OCI-LY7 (cell line): ENCODE data around the gene SOAT2. TPM values are rescaled to one million over a fixed set of nuclear protein-coding genes. Genes with fewer than 3 reads are reported as not detected.

ENCODE experiments used
- BruUV-seq: library from RNA; stranded (reverse); fragments of 400-500 nt; replicated peaks from 2 replicates; lab custom pipeline; 2021; lab: Mats Ljungman, UMichigan
- CTCF ChIA-PET: fragments of 300-600 bp; sonication (Branson Sonifier 250); formaldehyde crosslinking; loops from one replicate; lab custom pipeline; 2022; ENCODE audit warnings: antibody characterized with exemption; ENCODE audit not compliant: unreplicated experiment; lab: Charles Lee
- POLR2A ChIA-PET: fragments of 300-600 bp; sonication (Branson Sonifier 250); formaldehyde crosslinking; loops from one replicate; lab custom pipeline; 2022; ENCODE audit warnings: antibody characterized with exemption; lab: Charles Lee
- DNase-seq: peaks from one replicate; pipeline ENCODE4 v3.0.0-alpha.2; 2015; ENCODE audit warnings: low spot score
- H2AFZ ChIP-seq: fragments of 200-600 bp; sonication (generic), shearing (Covaris generic); 2 replicates; pipeline ENCODE4 v1.6.1; 2014; ENCODE audit warnings: mild to moderate bottlenecking, antibody characterized with exemption, low read length, moderate library complexity
- H3K27ac ChIP-seq: fragments of 200-600 bp; sonication (generic); 2 replicates; pipeline ENCODE4 v1.5.1; 2014; ENCODE audit warnings: mixed run types, low read depth, mild to moderate bottlenecking, moderate library complexity, low read length, inconsistent platforms; ENCODE audit not compliant: poor library complexity, severe bottlenecking
- H3K36me3 ChIP-seq: fragments of 200-600 bp; sonication (generic); 2 replicates; pipeline ENCODE4 v1.6.1; 2014; ENCODE audit warnings: mild to moderate bottlenecking, antibody characterized with exemption, low read length, moderate library complexity, mixed read lengths; ENCODE audit not compliant: insufficient read depth
- H3K4me1 ChIP-seq: fragments of 200-600 bp; sonication (generic); 2 replicates; pipeline ENCODE4 v1.5.1; 2014; ENCODE audit warnings: mild to moderate bottlenecking, low read length; ENCODE audit not compliant: insufficient read depth, poor library complexity, severe bottlenecking
- H3K4me2 ChIP-seq: fragments of 200-600 bp; sonication (generic); 2 replicates; pipeline ENCODE4 v1.6.1; 2014; ENCODE audit warnings: mild to moderate bottlenecking, low read length
- H3K4me3 ChIP-seq: fragments of 200-600 bp; sonication (generic); 2 replicates; pipeline ENCODE4 v1.5.1; 2014; ENCODE audit warnings: mild to moderate bottlenecking, low read depth, low read length; ENCODE audit not compliant: poor library complexity, severe bottlenecking
- H3K79me2 ChIP-seq: fragments of 200-600 bp; sonication (generic); 2 replicates; pipeline ENCODE4 v1.6.1; 2016; ENCODE audit warnings: low read depth, mild to moderate bottlenecking, low read length, moderate library complexity, mixed read lengths; ENCODE audit not compliant: insufficient read depth
- H3K9me2 ChIP-seq: fragments of 200-600 bp; sonication (generic); 2 replicates; pipeline ENCODE4 v1.6.1; 2016; ENCODE audit warnings: mild to moderate bottlenecking, low read length, mixed read lengths; ENCODE audit not compliant: insufficient read depth
- H3K9me3 ChIP-seq: fragments of 200-600 bp; sonication (generic); 2 replicates; pipeline ENCODE4 v1.6.1; 2014; ENCODE audit warnings: mild to moderate bottlenecking, mixed run types, low read length, mixed read lengths
- H4K20me1 ChIP-seq: fragments of 200-600 bp; sonication (generic); 2 replicates; pipeline ENCODE4 v1.6.1; 2014; ENCODE audit warnings: mild to moderate bottlenecking, antibody characterized with exemption, low read length, moderate library complexity, mixed read lengths; ENCODE audit not compliant: insufficient read depth
- EZH2phosphoT487 ChIP-seq: fragments of 200-600 bp; sonication (generic); IDR thresholded peaks from 2 replicates; pipeline ENCODE4 v1.6.1; 2018; ENCODE audit warnings: low read depth, borderline replicate concordance, mild to moderate bottlenecking, mixed run types, antibody characterized with exemption, low read length, moderate library complexity, mixed read lengths
- intact Hi-C: fragments of 100-400 bp; cut with micrococcal nuclease; formaldehyde crosslinking; loops from one replicate; pipeline ENCODE4 v1.10.0; 2022; ENCODE audit not compliant: unreplicated experiment
- total RNA-seq, 2 experiments: library from RNA; depleted of rRNA in 1 of 2; stranded (reverse); fragments of >200 nt in 1 of 2; shearing (Covaris generic) in 1 of 2; gene quantifications; 2 replicates each; pipeline ENCODE4 v1.2.3, GENCODE V29; 2014 to 2022
- TF ChIP-seq, protein P1 (sequence below): fragments of 200-600 bp; sonication (generic); conservative IDR thresholded peaks from 2 replicates; pipeline ENCODE4 v1.5.1; 2014; ENCODE audit warnings: mild to moderate bottlenecking, antibody characterized with exemption, low read length, moderate library complexity, mixed read lengths

SOAT2 gene
- total RNA-seq, 2 experiments from 2014 or later, result 0.06 to 1.8 TPM

DNA sequence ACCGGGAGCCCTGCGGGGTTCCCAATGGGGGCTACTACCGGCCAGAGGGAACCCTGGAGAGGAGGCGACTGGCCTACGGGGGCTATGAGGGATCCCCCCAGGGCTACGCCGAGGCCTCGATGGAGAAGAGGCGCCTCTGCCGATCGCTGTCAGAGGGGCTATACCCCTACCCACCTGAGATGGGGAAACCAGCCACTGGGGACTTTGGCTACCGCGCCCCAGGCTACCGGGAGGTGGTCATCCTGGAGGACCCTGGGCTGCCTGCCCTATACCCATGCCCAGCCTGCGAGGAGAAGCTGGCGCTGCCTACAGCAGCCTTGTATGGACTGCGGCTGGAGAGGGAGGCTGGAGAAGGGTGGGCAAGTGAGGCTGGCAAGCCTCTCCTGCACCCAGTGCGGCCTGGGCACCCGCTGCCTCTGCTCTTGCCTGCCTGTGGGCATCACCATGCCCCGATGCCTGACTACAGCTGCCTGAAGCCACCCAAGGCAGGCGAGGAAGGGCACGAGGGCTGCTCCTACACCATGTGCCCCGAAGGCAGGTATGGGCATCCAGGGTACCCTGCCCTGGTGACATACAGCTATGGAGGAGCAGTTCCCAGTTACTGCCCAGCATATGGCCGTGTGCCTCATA lies 43.7 kb upstream of the SOAT2 start:
- no peak overlapping the region for H3K27ac ChIP-seq
- DNase-seq, result no peak
- H4K20me1 ChIP-seq, result no peaks in the 10 kb centered on the region
- TF ChIP-seq, protein P1, sequence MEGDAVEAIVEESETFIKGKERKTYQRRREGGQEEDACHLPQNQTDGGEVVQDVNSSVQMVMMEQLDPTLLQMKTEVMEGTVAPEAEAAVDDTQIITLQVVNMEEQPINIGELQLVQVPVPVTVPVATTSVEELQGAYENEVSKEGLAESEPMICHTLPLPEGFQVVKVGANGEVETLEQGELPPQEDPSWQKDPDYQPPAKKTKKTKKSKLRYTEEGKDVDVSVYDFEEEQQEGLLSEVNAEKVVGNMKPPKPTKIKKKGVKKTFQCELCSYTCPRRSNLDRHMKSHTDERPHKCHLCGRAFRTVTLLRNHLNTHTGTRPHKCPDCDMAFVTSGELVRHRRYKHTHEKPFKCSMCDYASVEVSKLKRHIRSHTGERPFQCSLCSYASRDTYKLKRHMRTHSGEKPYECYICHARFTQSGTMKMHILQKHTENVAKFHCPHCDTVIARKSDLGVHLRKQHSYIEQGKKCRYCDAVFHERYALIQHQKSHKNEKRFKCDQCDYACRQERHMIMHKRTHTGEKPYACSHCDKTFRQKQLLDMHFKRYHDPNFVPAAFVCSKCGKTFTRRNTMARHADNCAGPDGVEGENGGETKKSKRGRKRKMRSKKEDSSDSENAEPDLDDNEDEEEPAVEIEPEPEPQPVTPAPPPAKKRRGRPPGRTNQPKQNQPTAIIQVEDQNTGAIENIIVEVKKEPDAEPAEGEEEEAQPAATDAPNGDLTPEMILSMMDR, result no peak
- no peak for TF ChIP-seq EZH2phosphoT487
- ChIA-PET POLR2A (interaction anchor here (0.6 kb wide), 1 partner anchor 29 kb away, joined by 3 read pairs; no protein-coding TSS in a partner anchor), CTCF (no interaction called here)
- no peaks in the 10 kb centered on the region for H3K79me2 ChIP-seq
- no peak overlapping the region for H3K4me3 ChIP-seq
- no peaks in the 10 kb centered on the region for H3K9me3 ChIP-seq
- no peaks in the 10 kb centered on the region for H3K4me1 ChIP-seq
- no TSS peak for BruUV-seq
- H2AFZ ChIP-seq, result no peak overlapping the region
- H3K36me3 ChIP-seq, result no peaks in the 10 kb centered on the region
- H3K4me2 ChIP-seq, result no peak overlapping the region
- H3K9me2 ChIP-seq, result no peaks in the 10 kb centered on the region
- intact Hi-C loops, result no loop called here

DNA sequence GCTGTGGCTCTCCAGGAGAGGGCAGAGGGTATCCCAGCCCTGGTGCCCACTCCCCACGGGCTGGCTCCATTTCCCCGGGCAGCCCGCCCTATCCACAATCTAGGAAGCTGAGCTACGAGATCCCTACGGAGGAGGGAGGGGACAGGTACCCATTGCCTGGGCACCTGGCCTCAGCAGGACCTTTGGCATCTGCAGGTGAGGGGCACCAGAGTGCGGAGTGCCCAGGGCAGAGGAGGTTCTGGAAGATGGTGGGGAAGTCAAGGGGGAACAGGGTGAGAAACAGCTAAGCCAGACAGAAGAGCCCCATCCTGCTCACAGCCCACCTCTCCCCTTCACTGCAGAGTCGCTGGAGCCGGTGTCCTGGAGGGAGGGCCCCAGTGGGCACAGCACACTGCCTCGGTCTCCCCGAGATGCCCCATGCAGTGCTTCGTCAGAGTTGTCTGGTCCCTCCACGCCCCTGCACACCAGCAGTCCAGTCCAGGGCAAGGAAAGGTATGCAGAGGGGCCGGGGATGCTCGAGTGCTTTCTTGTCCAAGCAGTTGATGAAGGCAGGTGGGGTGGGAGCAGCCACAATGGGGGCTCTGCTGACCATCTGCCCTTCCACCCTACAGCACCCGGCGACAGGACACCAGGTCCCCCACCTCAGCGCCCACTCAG lies 43.1 kb upstream of the SOAT2 start:
- no peaks in the 10 kb centered on the region for H3K79me2 ChIP-seq
- ChIA-PET CTCF (interaction anchor here (0.5 kb wide), 1 partner anchor 54 kb away, joined by 4 read pairs; the partner anchor contains the start of gene EIF4B), POLR2A (interaction anchor here (0.6 kb wide), 1 partner anchor 29 kb away, joined by 3 read pairs; no protein-coding TSS in a partner anchor)
- no peak overlapping the region for H3K27ac ChIP-seq
- H3K36me3 ChIP-seq, result peaks cover 3% of the 10 kb centered on the region; the same call in 1 of the 2 replicates
- no peaks in the 10 kb centered on the region for H4K20me1 ChIP-seq
- DNase-seq, result no peak
- intact Hi-C loops, result no loop called here
- no peak overlapping the region for H3K4me2 ChIP-seq
- TF ChIP-seq EZH2phosphoT487, result no peak
- TF ChIP-seq, protein P1, result no peak
- H3K9me3 ChIP-seq, result no peaks in the 10 kb centered on the region
- H3K4me1 ChIP-seq, result no peaks in the 10 kb centered on the region
- no peak overlapping the region for H2AFZ ChIP-seq
- BruUV-seq, result no TSS peak
- H3K4me3 ChIP-seq, result no peak overlapping the region
- no peaks in the 10 kb centered on the region for H3K9me2 ChIP-seq
